CD4-positive, alpha-beta T cell treated with Interleukin-17A for 4 hours (primary cell): ENCODE results near the gene PDE6B.
A peak's percentile ranks its signal among the peaks of the same experiment; 100 is the strongest.
"Not testable (repeated sequence)": the region's sequence is repeated elsewhere in the genome, so short reads cannot be mapped to it uniquely, and the experiment has no call there.

Experiments
- DNase-seq: peaks from one replicate; pipeline ENCODE4 v3.0.0-alpha.2; 2020; ENCODE audit warnings: mixed read lengths

The PDE6B gene

GRCh38 chr4:637536-638280 is 12.3 kb downstream of the PDE6B start:
- no peak for DNase-seq

DNA sequence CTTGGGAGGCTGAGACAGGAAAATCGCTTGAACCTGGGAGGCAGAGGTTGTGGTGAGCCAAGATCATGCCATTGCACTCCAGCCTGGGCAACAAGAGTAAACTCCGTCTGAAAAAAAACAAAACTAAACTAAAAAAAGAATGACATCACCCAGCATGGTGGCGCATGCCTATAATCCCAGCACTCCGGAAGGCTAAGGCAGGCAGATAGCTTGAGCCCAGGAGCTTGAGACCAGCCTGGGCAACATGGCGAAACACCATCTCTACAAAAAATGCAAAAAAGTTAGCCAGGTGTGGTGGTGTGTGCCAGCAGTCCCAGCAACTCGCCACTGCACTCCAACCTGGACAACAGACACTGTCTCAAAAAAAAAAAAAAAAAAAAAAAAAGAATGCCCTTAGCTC is 17.0 kb downstream of the PDE6B start:
- DNase-seq, result not testable (repeated sequence)

DNA sequence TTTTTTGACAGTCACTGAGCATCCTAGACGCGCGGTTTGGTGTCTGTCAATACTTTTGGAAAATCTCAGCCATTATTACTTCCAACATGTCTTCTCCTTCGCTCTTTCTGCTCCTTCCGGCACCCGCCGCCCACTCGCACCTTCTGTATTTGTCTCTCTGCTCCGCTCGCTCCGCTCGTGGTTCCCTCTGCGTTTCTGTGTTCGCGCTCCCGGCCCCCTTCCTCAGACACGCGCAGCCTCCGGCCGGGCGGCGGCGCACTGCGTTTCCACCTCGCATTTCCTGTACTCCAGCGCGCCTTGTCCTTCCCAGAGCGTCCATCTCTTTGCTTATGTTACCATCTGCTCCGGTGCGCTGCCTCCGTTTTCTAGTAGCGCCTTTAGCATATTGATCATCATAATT is 21.1 kb downstream of the PDE6B start:
- peak; percentile 62 for DNase-seq

DNA sequence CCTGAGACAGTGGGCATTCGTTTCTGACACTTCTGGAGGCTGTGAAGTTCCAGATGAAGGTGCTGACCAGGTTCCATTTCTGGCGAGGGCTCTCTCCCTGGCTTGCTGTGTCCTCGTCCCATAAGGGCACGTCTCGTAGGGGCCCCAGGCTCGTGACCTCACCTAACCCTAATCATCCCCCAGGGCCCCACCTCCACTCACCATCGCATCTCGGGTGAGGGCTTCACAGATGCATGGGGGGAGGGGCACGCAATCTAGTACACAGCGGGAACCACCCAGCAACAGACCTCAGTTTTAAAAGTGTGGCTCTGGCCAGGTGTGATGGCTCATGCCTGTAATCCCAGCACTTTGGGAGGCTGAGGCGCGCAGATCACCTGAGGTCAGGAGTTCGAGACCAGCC is 22.1 kb downstream of the PDE6B start:
- no peak for DNase-seq

- no peak for DNase-seq
Measured at GRCh38 chr4:648579-649292, 23.4 kb downstream of the PDE6B start.

GRCh38 chr4:649293-649625 is 23.9 kb downstream of the PDE6B start:
- DNase-seq, result no peak

GRCh38 chr4:649751-650310 is 24.5 kb downstream of the PDE6B start:
- no peak for DNase-seq

DNA sequence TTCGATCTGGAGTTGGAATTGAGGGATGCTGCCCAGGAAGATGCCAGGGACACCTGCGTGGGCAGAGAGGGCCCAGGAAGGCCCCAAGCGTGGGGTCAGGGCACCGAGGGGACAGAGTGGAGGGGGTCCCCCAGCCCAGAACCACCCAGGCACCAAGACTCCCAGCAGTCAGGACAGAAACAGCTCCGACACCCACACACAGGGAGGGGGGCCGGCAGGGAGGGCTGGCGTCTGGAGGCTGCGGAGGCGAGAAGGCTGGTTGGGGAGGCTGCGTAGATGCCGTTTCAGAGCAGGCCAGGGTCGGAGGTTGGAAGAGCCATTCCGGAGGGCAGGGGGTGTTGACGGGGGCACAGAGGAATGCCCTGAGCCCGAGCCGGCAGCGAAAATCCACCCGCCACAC is 25.1 kb downstream of the PDE6B start:
- DNase-seq, result no peak

- no peak for DNase-seq
Measured at GRCh38 chr4:650951-651883, 25.8 kb downstream of the PDE6B start.

GRCh38 chr4:651884-652642 is 26.7 kb downstream of the PDE6B start:
- DNase-seq, result no peak

- no peak for DNase-seq
Measured at GRCh38 chr4:653080-653821, 27.9 kb downstream of the PDE6B start.

DNA sequence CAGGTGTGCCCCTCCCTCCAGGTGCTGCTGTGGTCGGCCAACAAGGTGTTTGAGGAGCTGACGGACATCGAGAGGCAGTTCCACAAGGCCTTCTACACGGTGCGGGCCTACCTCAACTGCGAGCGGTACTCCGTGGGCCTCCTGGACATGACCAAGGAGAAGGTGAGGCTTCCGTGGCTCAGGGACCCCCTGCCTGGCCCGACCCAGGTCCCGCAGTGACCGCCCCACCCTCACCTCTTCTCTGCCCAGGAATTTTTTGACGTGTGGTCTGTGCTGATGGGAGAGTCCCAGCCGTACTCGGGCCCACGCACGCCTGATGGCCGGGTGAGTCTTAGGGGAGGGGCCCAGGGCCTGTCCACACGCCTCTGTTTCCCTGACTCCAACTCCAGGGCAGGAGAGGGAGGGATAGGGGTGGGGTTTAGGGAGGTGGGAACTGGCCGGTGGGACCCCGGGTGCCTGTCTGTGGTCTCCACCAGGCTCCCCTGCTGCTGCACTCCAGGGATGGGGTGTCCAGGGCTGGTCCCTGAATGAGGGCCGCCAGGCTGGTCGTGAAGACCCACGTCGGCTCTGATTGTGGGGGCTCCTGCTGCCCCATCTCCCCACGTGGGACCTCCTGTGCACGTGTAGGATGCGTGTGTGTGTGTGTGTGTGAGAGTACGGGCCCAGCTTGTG is 28.6 kb downstream of the PDE6B start:
- DNase-seq, result no peak

DNA sequence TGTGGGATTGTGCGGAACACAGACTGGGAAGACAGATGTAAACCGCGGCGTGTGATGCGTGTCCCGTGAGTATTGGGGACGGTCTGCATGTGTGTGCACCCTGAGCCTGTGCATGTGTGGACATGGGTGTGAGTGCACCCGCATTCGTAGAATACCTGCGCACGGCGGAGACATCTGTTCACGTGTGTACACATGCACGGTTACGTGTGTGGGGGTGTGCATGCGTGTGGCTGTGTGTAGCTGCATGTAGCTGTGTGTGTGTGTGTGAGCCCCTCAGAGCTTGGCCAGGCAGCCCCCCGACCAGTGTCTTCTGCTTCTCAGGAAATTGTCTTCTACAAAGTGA is 29.1 kb downstream of the PDE6B start:
- no peak for DNase-seq

DNA sequence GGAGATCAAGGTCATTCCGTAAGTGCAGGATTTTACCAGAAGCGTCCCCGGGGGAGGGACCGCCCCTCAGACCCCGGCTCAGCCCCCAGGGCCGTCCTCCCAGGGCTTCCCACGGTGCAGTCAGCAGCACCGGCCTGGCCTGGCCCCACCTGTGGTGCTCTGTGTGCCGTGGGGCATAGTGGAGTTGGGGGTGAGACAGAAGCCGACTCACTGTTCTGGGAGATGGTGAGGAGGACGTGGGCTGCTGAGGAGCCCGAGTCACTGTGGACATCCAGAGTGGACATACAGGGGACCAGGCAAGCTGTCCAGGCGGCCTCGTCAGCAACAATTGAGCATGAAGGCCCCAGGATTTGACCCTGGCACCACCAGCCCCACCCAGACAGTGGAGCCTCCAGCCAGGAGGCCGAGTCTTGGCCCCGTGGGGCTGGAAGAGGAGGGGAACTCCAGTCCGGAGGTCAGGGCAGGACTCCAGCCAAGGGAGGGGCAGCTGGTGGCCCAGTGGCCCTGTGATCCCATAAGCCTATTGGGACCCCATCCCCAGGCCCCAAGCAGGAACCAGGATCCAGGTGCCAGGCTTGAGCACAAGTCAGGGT is 29.6 kb downstream of the PDE6B start:
- DNase-seq, result no peak

DNA sequence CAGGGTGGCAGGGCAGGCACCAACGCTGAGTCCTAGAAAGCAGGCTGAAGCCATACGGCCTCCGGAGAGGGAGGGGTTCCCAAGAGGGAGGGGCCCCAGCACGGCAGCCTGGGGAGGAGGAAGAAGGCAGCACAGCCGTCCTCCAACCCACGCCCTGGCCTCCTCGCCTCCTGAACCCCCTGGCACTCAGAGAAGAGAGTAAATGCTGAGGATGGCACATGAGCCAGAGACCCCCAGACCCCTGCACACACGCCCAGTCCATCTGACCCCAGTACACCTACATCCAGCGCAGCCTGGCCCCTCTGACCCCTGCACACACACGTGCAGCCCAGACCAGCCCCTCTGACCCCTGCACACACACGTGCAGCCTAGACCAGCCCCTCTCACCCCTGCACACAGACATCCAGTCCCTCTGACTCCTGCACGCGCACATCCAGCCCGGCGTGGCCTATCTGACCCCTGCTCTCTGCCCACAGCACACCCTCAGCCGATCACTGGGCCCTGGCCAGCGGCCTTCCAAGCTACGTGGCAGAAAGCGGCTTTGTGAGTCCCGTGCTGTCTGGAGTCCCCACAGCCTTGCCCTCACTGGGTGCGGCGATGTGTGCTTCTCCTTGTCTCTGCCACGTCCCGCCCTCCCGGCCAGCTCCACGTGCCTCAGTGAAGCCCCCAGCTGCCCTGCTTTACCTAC is 30.2 kb downstream of the PDE6B start:
- no peak for DNase-seq

DNA sequence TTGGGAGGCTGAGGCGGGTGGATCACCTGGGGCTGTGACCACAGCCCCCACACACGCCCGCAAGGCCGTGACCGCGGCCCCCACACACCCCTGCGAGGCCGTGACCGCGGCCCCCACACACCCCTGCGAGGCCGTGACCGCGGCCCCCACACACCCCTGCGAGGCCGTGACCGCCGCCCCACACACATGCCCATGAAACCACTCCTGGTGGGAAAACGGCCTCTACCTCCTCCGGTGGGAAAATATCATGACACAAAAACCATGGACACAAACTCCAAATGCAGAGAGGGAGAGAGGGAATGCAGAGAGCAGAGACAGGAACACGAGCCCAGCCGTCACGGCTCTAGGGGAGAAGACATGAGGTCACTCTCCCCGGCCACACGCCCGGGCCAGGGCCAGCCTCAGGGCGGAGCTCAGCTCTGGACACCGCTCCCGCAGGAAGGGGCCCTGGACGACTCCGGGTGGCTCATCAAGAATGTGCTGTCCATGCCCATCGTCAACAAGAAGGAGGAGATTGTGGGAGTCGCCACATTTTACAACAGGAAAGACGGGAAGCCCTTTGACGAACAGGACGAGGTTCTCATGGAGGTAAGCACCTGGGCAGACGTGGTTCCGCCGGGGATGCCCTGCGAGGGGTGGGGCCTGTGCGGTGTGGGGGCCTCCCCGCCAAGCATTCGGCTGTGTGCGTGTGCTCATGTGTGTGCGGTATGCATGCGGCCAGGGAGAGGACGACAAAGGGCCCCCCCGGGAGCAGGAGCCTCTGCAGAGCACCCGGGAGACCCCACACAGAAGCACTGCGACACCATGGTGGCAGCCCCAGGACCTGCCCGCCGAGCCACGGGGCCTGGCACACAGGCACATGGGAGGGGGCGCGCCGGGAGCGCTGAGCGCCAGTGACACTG is 31.3 kb downstream of the PDE6B start:
- no peak for DNase-seq

- DNase-seq, result no peak
Measured at GRCh38 chr4:657338-657833, 32.0 kb downstream of the PDE6B start.

DNA sequence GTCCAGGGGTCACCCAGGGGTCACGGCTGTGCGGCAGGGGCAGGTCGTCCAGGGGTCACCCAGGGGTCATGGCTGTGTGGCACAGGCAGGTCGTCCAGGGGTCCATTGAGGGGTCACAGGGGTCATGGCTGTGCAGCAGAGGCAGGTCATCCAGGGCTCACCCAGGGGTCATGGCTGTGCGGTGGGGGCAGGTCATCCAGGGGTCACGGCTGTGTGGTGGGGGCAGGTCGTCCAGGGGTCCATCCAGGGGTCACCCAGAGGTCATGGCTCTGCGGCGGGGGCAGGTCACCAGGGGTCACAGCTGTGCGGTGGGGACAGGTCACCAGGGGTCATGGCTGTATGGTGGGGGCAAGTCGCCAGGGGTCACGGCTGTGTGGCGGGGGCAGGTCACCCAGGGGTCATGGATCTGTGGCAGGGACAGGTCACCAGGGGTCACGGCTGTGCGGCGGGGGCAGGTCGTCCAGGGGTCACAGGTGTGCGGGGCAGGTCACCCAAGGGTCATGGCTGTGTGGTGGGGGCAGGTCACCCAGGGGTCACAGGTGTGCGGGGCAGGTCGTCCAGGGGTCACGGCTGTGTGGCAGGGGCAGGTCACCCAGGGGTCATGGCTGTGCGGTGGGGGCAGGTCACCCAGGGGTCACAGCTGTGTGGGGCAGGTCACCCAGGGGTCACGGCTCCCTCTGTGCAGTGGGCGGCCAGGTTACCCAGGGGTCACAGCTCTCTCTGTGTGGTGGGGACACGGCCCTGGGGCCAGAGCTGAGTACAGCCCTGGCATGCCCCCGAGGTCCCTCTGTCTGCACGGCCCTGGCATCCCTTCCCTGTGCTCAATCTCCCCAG is 32.7 kb downstream of the PDE6B start:
- DNase-seq, result no peak
